Measurements from ENCODE around the gene SRBD1.

DNA sequence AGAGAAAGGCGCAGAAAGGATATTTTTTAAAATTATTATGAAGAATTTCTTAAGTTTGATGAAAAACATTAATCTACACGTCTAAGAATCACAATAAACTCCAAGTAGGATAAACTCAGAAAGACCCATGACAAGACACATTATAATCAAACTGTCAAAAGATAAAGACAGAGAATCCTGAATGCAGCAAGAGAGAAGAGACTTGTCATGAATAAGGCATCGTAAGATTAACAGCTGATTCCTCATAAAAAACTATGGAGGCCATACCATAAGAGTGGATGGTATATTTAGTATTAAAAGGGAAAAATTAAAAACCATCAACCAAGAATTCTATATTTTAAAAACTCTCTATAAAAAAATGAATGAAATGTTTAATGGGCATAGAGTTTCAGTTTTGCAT is 39.1 kb downstream of the SRBD1 start:
- TF ChIP-seq, protein P1, sequence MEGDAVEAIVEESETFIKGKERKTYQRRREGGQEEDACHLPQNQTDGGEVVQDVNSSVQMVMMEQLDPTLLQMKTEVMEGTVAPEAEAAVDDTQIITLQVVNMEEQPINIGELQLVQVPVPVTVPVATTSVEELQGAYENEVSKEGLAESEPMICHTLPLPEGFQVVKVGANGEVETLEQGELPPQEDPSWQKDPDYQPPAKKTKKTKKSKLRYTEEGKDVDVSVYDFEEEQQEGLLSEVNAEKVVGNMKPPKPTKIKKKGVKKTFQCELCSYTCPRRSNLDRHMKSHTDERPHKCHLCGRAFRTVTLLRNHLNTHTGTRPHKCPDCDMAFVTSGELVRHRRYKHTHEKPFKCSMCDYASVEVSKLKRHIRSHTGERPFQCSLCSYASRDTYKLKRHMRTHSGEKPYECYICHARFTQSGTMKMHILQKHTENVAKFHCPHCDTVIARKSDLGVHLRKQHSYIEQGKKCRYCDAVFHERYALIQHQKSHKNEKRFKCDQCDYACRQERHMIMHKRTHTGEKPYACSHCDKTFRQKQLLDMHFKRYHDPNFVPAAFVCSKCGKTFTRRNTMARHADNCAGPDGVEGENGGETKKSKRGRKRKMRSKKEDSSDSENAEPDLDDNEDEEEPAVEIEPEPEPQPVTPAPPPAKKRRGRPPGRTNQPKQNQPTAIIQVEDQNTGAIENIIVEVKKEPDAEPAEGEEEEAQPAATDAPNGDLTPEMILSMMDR (optimal IDR thresholded peaks at IDR 0.05 in 1 of 3, IDR thresholded peaks at IDR 0.05 in 1 of 3, conservative IDR thresholded peaks at IDR 0.05 in 1 of 3; ENCODE audit: extremely low read depth in 1 of 3, insufficient read depth in 2 of 3, low read length in 3 of 3) = no peak
- no peak for TF ChIP-seq EZH2 (IDR thresholded peaks at IDR 0.05; ENCODE audit: low read length)
